WTC11 (cell line): ENCODE measurements around the gene MECR.

ENCODE experiments used
- ARID4B ChIP-seq: sonication (generic); formaldehyde crosslinking; IDR thresholded peaks from 2 replicates; pipeline ENCODE4 v1.8.0; 2023; ENCODE audit warnings: missing genetic modification reagents, mild to moderate bottlenecking, borderline replicate concordance
- CBFB ChIP-seq: sonication (generic); formaldehyde crosslinking; IDR thresholded peaks from 2 replicates; pipeline ENCODE4 v1.8.1; 2022; ENCODE audit warnings: mild to moderate bottlenecking, low read depth, missing genetic modification reagents
- CREB1 ChIP-seq: sonication (generic); formaldehyde crosslinking; IDR thresholded peaks from 2 replicates; pipeline ENCODE4 v1.8.0; 2023; ENCODE audit warnings: mild to moderate bottlenecking, missing genetic modification reagents
- FOXJ3 ChIP-seq: sonication (generic); formaldehyde crosslinking; IDR thresholded peaks from 2 replicates; pipeline ENCODE4 v1.9.0; 2021; ENCODE audit warnings: missing genetic modification reagents, mild to moderate bottlenecking, borderline replicate concordance
- MLX ChIP-seq: sonication (generic); formaldehyde crosslinking; IDR thresholded peaks from 2 replicates; pipeline ENCODE4 v1.8.1; 2023; ENCODE audit warnings: mild to moderate bottlenecking, missing genetic modification reagents, moderate library complexity
- NR1H2 ChIP-seq: sonication (generic); formaldehyde crosslinking; IDR thresholded peaks from 2 replicates; pipeline ENCODE4 v1.9.0; 2021; ENCODE audit warnings: mild to moderate bottlenecking, moderate library complexity, missing genetic modification reagents
- SMAD3 ChIP-seq: sonication (generic); formaldehyde crosslinking; IDR thresholded peaks from 2 replicates; pipeline ENCODE4 v1.8.0; 2022; ENCODE audit warnings: missing genetic modification reagents, mild to moderate bottlenecking, borderline replicate concordance
- TP53 ChIP-seq: sonication (generic); formaldehyde crosslinking; IDR thresholded peaks from 2 replicates; pipeline ENCODE4 v1.8.1; 2023; ENCODE audit warnings: mild to moderate bottlenecking, missing genetic modification reagents
- ZNF138 ChIP-seq: sonication (generic); formaldehyde crosslinking; conservative IDR thresholded peaks from 2 replicates; pipeline ENCODE4 v1.8.1; 2022; ENCODE audit warnings: mild to moderate bottlenecking, moderate library complexity, missing genetic modification reagents
- ZNF396 ChIP-seq: fragments of 250-450 bp; sonication (Bioruptor Pico); IDR thresholded peaks from 2 replicates; pipeline ENCODE4 v1.8.0; 2021; ENCODE audit warnings: mild to moderate bottlenecking, moderate library complexity, borderline replicate concordance
- ZNF416 ChIP-seq: fragments of 250-450 bp; sonication (Bioruptor Pico); IDR thresholded peaks from 2 replicates; pipeline ENCODE4 v1.9.0; 2021; ENCODE audit warnings: mild to moderate bottlenecking, inconsistent platforms
- TF ChIP-seq, protein P1 (sequence below): fragments of 200-600 bp; IDR thresholded peaks from 2 replicates; pipeline ENCODE4 v1.8.0; 2022; ENCODE audit warnings: antibody characterized with exemption
- TF ChIP-seq, protein P2 (sequence below): sonication (generic); formaldehyde crosslinking; IDR thresholded peaks from 2 replicates; pipeline ENCODE4 v1.8.1; 2022; ENCODE audit warnings: low read depth, missing genetic modification reagents, borderline replicate concordance

DNA sequence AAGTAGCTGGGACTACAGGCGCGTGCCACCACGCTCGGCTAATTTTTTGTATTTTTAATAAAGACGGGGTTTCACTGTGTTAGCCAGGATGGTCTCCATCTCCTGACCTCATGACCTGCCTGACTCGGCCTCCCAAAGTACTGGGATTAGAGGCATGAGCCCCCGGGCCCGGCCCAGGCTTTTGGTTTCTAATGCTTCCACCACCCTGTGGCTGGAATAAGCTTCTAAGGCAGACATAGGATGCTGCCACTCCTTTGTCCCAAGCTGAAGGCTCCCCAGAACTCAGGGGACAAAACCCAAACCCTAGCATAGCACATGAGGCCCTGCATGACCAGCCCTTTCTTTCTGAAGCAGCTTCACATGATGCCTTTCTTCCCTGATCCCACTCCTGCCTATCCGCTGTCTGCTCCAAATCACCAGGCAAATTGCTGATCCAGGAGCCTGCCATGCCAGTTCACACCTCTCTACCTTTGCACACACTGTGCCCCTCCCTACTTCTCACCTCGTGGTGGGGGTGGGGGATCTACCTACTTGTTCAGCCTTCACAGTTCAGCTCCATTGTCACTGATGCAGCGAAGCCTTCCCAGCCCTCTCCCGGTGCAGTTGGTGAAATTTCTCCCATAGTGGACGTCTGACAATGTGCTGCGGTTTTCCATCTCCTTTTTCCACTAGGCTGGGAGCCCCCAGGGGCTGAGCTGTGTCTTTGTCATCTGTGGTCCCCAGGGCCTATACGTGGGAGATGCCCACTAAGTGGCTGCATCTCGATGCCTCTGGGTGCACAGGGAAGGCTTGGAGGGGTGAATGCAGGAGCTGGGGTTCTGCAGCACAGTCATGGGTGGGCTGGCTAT, 12.5 kb upstream of the MECR start:
- TF ChIP-seq, protein P1, sequence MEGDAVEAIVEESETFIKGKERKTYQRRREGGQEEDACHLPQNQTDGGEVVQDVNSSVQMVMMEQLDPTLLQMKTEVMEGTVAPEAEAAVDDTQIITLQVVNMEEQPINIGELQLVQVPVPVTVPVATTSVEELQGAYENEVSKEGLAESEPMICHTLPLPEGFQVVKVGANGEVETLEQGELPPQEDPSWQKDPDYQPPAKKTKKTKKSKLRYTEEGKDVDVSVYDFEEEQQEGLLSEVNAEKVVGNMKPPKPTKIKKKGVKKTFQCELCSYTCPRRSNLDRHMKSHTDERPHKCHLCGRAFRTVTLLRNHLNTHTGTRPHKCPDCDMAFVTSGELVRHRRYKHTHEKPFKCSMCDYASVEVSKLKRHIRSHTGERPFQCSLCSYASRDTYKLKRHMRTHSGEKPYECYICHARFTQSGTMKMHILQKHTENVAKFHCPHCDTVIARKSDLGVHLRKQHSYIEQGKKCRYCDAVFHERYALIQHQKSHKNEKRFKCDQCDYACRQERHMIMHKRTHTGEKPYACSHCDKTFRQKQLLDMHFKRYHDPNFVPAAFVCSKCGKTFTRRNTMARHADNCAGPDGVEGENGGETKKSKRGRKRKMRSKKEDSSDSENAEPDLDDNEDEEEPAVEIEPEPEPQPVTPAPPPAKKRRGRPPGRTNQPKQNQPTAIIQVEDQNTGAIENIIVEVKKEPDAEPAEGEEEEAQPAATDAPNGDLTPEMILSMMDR: no peak
- TF ChIP-seq, protein P2, sequence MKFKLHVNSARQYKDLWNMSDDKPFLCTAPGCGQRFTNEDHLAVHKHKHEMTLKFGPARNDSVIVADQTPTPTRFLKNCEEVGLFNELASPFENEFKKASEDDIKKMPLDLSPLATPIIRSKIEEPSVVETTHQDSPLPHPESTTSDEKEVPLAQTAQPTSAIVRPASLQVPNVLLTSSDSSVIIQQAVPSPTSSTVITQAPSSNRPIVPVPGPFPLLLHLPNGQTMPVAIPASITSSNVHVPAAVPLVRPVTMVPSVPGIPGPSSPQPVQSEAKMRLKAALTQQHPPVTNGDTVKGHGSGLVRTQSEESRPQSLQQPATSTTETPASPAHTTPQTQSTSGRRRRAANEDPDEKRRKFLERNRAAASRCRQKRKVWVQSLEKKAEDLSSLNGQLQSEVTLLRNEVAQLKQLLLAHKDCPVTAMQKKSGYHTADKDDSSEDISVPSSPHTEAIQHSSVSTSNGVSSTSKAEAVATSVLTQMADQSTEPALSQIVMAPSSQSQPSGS (CRISPR knock-in tag): no peak
- TF ChIP-seq CBFB (no peak), SMAD3 (CRISPR knock-in tag) (no peak), MLX (CRISPR knock-in tag) (no peak), ZNF416 (no peak), NR1H2 (CRISPR knock-in tag) (no peak), ZNF138 (CRISPR knock-in tag) (no peak), FOXJ3 (CRISPR knock-in tag) (no peak), ARID4B (CRISPR knock-in tag) (no peak), ZNF396 (CRISPR knock-in tag) (no peak), CREB1 (no peak), TP53 (CRISPR knock-in tag) (no peak)
